ENCODE data around the gene VSNL1.

DNA sequence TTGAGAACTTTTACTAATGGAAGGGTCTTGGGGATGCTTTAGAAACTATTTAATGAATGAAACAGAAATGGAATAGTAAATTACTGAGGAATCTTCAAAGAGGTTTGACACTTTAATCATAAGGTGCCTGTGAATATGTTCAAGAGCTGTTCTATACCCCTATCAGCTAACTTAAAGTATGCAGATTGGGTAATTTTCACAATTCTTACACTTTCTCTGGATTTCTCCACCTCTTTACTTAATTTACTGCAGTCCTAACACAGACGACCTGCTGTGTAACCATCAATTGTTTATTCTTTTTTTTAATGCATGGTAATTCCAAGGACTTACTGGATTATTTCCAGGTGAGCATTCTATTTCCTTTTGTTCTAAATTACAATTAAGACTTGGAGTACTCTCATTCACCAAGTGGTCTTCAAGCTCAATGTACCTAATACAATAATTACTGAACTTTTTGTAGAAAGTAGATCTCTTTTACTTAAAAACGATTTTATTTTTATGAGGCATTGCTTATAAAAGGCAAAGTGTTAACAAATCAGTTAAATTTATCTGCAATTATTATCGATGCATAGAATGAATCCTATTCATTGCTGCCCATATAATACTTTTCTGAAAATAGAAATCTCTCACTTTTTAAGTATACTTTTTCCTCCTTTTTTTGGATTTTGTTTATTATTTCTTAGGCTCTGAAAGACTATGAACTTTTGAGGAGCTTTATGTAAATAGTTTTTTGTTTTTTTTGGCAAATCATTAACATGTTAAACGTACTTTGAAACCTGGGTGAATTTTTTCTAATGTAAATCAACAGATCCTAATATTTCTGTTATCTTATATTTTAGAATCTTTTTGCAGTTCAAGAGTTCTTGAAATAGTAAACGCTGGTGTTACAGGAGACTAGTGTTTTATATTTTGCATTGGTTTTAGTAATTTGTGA is 5.5 kb downstream of the VSNL1 start:
- no peak for TF ChIP-seq CTCF (IDR thresholded peaks at IDR 0.05; ENCODE audit: insufficient read depth, low read length, poor library complexity, severe bottlenecking)
- TF ChIP-seq EZH2phosphoT487 (conservative IDR thresholded peaks at IDR 0.05; ENCODE audit: low read length), result no peak
